ENCODE data around the gene VSTM2B.
"Not testable (repeated sequence)": the region's sequence is repeated elsewhere in the genome, so short reads cannot be mapped to it uniquely, and the experiment has no call there.

VSTM2B gene

GRCh38 chr19:29525901-29526729, at the start of gene VSTM2B:
TSS of gene VSTM2B (plus strand) at chr19:29525994. CDS start at chr19:29526584, 590 bp downstream.
- peak within 1 kb of the TSS; percentile 34 for H3K4me3 Mint-ChIP-seq
- H3K9me3 Mint-ChIP-seq, result peaks cover 5% of the 10 kb centered on the region
- H3K27ac Mint-ChIP-seq, result no peak within 1 kb of the TSS
- peaks cover 6% of the 10 kb centered on the region for H3K36me3 Mint-ChIP-seq
- no peak for ATAC-seq
- H3K27me3 Mint-ChIP-seq, result peaks cover 83% of the 10 kb centered on the region
- H3K4me1 Mint-ChIP-seq, result peaks cover 20% of the 10 kb centered on the region

GRCh38 chr19:29476528-29476927, 49.3 kb upstream of the VSTM2B start:
- Mint-ChIP-seq H3K27me3 (no peaks in the 10 kb centered on the region), H3K4me1 (no peaks in the 10 kb centered on the region), H3K9me3 (peaks cover 19% of the 10 kb centered on the region), H3K27ac (no peak overlapping the region), H3K4me3 (no peak overlapping the region), H3K36me3 (no peaks in the 10 kb centered on the region)
- no peak for ATAC-seq

- no peaks in the 10 kb centered on the region for H3K36me3 Mint-ChIP-seq
- H3K27ac Mint-ChIP-seq, result no peak overlapping the region
- no peak for ATAC-seq
- peaks cover 23% of the 10 kb centered on the region for H3K9me3 Mint-ChIP-seq
- no peaks in the 10 kb centered on the region for H3K4me1 Mint-ChIP-seq
- H3K4me3 Mint-ChIP-seq, result no peak overlapping the region
- H3K27me3 Mint-ChIP-seq, result no peaks in the 10 kb centered on the region
Measured at GRCh38 chr19:29477831-29478577, 47.8 kb upstream of the VSTM2B start.

- H3K9me3 Mint-ChIP-seq, result peaks cover 20% of the 10 kb centered on the region
- no peak for ATAC-seq
- no peaks in the 10 kb centered on the region for H3K36me3 Mint-ChIP-seq
- H3K27ac Mint-ChIP-seq, result no peak overlapping the region
- no peaks in the 10 kb centered on the region for H3K4me1 Mint-ChIP-seq
- H3K27me3 Mint-ChIP-seq, result no peaks in the 10 kb centered on the region
- H3K4me3 Mint-ChIP-seq, result no peak overlapping the region
Measured at GRCh38 chr19:29478578-29479565, 46.9 kb upstream of the VSTM2B start.

GRCh38 chr19:29479941-29480340, 45.9 kb upstream of the VSTM2B start:
- H3K27me3 Mint-ChIP-seq, result no peaks in the 10 kb centered on the region
- no peaks in the 10 kb centered on the region for H3K36me3 Mint-ChIP-seq
- no peak for ATAC-seq
- H3K27ac Mint-ChIP-seq, result no peak overlapping the region
- no peak overlapping the region for H3K4me3 Mint-ChIP-seq
- H3K4me1 Mint-ChIP-seq, result no peaks in the 10 kb centered on the region
- peaks cover 20% of the 10 kb centered on the region for H3K9me3 Mint-ChIP-seq

- no peaks in the 10 kb centered on the region for H3K4me1 Mint-ChIP-seq
- ATAC-seq, result no peak
- no peak overlapping the region for H3K4me3 Mint-ChIP-seq
- no peak overlapping the region for H3K27ac Mint-ChIP-seq
- H3K9me3 Mint-ChIP-seq, result peaks cover 22% of the 10 kb centered on the region
- H3K27me3 Mint-ChIP-seq, result no peaks in the 10 kb centered on the region
- H3K36me3 Mint-ChIP-seq, result no peaks in the 10 kb centered on the region
Measured at GRCh38 chr19:29480507-29480906, 45.3 kb upstream of the VSTM2B start.

GRCh38 chr19:29482855-29483640, 42.7 kb upstream of the VSTM2B start:
- ATAC-seq, result no peak
- no peaks in the 10 kb centered on the region for H3K27me3 Mint-ChIP-seq
- H3K36me3 Mint-ChIP-seq, result no peaks in the 10 kb centered on the region
- H3K4me1 Mint-ChIP-seq, result no peaks in the 10 kb centered on the region
- no peak overlapping the region for H3K27ac Mint-ChIP-seq
- H3K9me3 Mint-ChIP-seq, result peaks cover 28% of the 10 kb centered on the region
- H3K4me3 Mint-ChIP-seq, result no peak overlapping the region

GRCh38 chr19:29483641-29483920, 42.2 kb upstream of the VSTM2B start:
- Mint-ChIP-seq H3K4me3 (no peak overlapping the region), H3K27ac (no peak overlapping the region), H3K27me3 (no peaks in the 10 kb centered on the region), H3K9me3 (peaks cover 26% of the 10 kb centered on the region), H3K36me3 (no peaks in the 10 kb centered on the region), H3K4me1 (no peaks in the 10 kb centered on the region)
- no peak for ATAC-seq

- Mint-ChIP-seq H3K27ac (no peak overlapping the region), H3K27me3 (no peaks in the 10 kb centered on the region), H3K4me1 (no peaks in the 10 kb centered on the region), H3K36me3 (no peaks in the 10 kb centered on the region), H3K4me3 (no peak overlapping the region), H3K9me3 (peaks cover 26% of the 10 kb centered on the region)
- ATAC-seq, result no peak
Measured at GRCh38 chr19:29483944-29484581, 41.7 kb upstream of the VSTM2B start.

- ATAC-seq, result no peak
- peaks cover 24% of the 10 kb centered on the region for H3K9me3 Mint-ChIP-seq
- H3K4me3 Mint-ChIP-seq, result no peak overlapping the region
- no peaks in the 10 kb centered on the region for H3K27me3 Mint-ChIP-seq
- H3K36me3 Mint-ChIP-seq, result no peaks in the 10 kb centered on the region
- no peak overlapping the region for H3K27ac Mint-ChIP-seq
- no peaks in the 10 kb centered on the region for H3K4me1 Mint-ChIP-seq
Measured at GRCh38 chr19:29484876-29485275, 40.9 kb upstream of the VSTM2B start.

- Mint-ChIP-seq H3K27me3 (no peaks in the 10 kb centered on the region), H3K9me3 (peaks cover 22% of the 10 kb centered on the region), H3K36me3 (no peaks in the 10 kb centered on the region)
Measured at GRCh38 chr19:29485293-29485692, 40.5 kb upstream of the VSTM2B start.

GRCh38 chr19:29486961-29487360, 38.8 kb upstream of the VSTM2B start:
- H3K4me3 Mint-ChIP-seq, H3K27me3 Mint-ChIP-seq, H3K9me3 Mint-ChIP-seq, H3K27ac Mint-ChIP-seq, H3K36me3 Mint-ChIP-seq, H3K4me1 Mint-ChIP-seq, ATAC-seq: not testable (repeated sequence)

More at GRCh38 chr19:29485293-29485692, 40.5 kb upstream of the VSTM2B start:
- H3K4me3 Mint-ChIP-seq, result no peak overlapping the region
- H3K27ac Mint-ChIP-seq, result no peak overlapping the region
- no peak for ATAC-seq
- no peaks in the 10 kb centered on the region for H3K4me1 Mint-ChIP-seq

GRCh38 chr19:29487432-29487831, 38.4 kb upstream of the VSTM2B start:
- H3K4me1 Mint-ChIP-seq, result no peaks in the 10 kb centered on the region
- no peak for ATAC-seq
- H3K27ac Mint-ChIP-seq, result no peak overlapping the region
- H3K4me3 Mint-ChIP-seq, result no peak overlapping the region
- peaks cover 9% of the 10 kb centered on the region for H3K9me3 Mint-ChIP-seq
- H3K27me3 Mint-ChIP-seq, result peaks cover 13% of the 10 kb centered on the region
- H3K36me3 Mint-ChIP-seq, result no peaks in the 10 kb centered on the region

- H3K9me3 Mint-ChIP-seq, result peaks cover 9% of the 10 kb centered on the region
- H3K36me3 Mint-ChIP-seq, result no peaks in the 10 kb centered on the region
- no peak overlapping the region for H3K4me3 Mint-ChIP-seq
- no peak overlapping the region for H3K27ac Mint-ChIP-seq
- peaks cover 13% of the 10 kb centered on the region for H3K27me3 Mint-ChIP-seq
- H3K4me1 Mint-ChIP-seq, result no peaks in the 10 kb centered on the region
- no peak for ATAC-seq
Measured at GRCh38 chr19:29488316-29488715, 37.5 kb upstream of the VSTM2B start.
